ENCODE results near the gene TXNRD2.

The TXNRD2 gene

DNA sequence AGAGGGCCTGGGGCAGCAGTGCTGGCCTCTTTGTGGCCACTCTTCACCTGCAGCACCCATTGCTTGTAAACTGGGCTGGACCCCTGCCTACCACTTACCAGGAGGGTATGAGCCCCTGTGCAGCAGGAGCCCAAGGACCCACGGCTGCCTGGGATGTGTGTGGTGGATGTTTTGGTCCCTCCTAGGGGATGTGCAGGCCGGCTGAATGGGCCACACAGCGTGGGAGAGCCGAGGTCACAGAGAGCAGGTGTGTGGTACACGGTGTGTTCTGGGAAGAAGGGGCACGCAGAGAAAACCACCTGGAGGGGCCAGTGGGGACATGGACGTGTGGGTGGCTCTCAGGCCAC, 67.7 kb downstream of the TXNRD2 start:
- peak; percentile 2 for DNase-seq

DNA sequence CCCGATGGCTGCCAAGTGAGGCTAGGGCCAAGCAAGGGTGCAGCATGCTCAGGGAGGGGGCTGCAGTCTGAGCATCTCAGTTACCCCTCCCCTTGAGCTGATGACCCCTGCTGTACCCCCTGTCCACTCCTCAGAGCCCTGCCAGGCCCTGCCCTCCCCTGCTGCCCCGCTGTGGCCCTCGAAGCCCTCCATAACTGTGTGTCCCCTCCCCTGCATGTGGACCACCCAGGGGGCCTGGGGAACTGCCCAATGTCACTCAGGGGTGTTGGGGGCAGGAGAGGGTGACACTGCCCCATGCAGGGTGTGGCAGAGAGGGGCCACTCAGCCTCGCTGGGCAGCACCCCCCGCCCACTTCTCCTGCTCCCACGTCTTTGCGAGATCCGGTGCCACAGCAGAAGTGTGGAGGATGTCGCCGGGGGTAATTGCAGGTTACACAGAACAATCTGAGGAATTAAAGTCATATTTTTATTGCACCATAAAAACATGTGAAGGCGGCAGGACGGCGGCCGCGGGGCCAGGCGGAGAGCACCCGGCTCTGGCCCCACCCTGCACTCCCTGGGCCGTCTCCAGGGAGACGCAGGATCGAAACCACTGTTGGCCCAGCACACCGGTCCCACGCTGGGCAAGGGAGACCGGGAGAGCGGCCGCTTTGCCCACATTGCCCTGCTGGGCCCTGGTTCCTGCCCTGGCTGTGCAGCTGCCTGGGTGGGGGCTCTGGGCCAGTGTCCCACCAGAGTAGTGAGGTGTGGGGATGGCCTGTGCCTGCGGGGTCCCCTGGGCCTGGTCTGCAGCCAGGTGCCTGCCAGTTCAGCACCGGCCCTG, 68.3 kb downstream of the TXNRD2 start:
- DNase-seq = peak; percentile 1

DNA sequence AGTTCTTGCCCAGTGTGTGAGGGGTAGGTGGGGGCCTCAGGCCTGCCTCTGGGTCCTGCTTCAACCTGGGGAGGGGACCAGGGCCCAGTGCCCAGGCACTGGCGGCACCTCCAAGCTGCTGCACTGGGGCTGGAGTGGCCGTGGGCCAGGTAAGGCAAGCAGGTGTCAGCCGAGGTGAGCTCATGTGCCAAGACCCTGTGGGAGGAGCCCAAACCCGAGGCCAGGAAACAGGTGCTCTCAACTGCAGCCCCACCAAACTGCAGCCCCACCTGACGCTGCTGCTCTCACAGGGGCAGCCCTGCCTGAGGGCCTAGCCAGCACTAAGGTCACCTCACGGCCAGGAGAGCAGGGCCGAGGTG, 68.9 kb downstream of the TXNRD2 start:
- peak; percentile 13 for DNase-seq

DNA sequence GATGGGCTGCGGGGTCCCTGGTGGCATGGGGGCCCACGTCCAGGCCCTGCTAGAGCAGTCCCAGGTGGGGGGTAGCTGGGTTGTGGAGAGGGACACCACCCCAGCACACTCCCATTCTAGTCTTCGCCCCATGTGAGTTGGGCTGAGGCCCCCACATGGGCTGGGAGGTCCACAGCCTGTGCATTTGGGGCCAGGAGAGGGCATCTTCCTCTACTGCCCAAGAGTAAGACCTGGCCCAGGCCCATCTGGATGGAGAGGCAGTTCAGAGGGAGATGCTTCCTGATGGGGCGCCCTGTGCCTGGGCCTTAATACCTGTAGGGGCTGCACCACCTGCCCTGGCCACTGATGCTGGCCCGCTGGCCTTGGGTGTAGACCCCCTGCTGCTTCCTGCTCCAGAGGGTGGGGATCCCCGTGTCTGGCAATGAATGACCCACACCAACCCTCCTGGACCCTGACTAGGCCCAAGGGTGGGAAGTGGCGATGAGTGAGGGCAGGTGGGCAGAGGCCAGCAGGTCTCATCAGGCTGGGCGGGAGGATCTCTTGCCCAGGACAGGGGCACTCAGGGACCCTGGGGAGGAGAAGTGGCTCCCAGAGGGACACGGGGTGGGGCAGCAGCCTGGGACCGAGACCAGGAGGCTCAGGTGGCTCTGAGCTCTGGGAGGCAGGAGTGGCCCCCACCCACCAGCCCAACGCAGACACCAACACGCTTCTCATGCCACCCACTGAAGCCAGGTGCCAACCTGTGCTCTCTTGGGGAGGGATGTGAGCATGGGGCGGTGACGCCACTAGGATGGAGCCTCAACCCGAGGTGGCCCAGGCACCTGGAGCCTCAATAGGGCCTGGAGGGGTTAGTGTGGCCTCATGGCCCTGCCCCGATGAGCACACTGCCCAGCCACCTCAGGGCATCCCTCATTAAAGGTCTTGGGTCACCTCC, 69.5 kb downstream of the TXNRD2 start:
- DNase-seq = peak; percentile 2

DNA sequence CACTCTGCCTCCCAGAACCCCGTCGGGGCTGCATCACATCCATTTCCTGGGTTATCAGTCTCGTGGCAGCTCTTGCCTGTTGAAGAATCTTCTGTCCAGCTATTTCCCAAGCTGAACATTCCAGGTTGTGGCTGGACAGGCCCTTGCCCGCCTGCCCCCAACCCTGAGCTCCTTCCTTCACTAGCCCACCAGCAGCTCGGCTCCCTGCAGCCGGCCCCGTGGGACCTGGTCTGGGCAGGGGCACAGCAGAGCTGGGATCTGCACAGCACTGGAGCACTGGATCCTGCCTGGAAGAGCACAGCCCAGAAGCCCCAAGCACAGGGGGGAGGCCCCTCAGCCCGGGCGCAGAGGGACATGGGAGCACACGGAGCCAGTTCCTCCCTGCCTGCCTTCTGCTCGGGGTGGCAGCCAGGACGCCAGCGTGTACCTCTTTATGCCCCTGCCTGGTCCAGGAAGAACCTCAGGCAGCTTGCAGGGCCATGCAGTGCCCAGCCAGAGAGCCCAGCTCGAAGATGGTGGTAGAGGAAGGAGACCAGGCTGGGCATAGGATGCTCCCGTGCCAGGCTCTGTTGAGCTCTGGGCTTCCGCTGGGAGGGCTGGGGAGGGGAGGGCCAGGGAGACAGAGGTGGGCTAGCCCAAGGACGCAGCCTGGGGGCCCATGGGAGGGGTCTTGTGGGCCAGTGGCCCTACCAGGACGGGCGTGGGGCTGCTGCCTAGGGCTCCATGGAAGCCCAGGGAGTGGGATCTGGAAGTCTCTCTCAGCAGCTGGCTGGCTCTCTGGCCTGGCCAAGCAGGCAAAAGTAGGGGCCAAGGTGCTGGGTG, 70.4 kb downstream of the TXNRD2 start:
- DNase-seq = peak; percentile 1

DNA sequence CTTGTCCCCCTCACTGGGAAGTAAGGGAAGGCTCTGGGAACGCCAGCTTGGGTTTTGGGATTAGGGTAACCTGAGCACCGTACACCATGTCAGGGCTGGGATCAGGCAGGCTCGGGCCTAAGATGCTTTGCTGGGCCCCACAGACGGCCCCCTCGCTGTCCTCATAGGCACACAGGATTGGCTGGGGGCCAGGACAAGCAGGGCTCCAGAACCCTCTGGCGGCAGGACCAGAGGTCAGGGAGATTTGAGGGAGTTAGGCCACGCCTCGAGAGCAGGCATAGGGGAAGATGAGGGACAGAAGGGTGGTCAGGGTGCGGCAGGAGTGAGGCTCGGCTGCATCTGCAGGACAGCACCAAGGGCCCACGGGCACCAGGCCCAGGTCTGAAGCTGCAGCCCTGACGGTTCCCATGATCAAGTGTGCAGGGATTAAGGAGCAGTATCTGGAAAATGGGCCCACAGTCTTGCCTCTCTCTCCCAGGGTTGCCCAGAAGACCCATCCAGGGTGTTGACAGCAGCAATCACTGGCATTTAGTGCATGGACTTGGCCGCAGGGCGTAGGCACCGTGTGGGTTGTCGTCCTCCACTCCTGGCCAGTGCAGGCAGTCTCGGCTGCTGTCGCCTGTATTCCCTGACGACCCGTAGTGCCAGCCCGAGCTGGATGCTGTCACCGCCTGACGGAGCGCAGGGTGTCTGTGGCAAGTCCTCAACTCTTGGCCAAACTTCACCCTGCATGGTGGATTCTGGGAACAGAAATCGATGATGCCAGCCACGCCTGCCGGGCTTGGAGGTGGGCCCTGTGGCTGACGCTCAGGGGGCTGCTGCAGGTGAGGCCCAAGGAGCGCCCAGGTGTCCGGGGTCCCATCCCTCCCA, 71.2 kb downstream of the TXNRD2 start:
- DNase-seq = peak; percentile 1

DNA sequence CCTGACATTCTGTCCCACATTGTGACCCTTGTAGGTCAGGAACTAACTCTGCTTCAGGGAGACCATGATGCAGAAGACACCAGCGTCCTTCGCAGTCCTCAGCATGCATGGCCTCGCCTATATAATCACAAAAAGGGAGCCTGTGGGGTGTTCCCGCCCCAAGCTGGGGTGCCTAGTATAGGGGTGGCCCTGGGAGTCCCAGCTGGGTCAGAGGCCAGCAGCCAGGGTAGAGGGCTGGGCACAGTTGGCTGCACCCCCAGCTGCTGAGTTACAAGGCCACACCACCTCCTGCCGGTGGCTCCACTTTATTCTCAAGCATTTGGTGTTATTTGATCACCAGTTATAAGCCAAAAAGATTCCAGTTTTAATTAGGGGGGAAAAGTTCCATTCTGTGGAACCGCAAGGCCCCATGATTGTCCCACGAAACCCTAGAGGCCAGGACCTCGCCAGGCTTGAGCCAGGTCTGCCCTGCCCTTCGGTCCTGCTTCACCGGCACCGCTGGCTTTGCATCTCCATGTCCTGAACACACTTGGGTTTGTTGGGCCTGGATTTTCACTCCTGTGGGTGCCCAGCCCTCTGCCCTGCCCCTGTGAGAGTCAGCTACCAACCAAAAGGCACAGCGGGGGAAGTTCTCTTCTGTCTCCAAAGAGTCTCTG, 72.0 kb downstream of the TXNRD2 start:
- DNase-seq = no peak

DNA sequence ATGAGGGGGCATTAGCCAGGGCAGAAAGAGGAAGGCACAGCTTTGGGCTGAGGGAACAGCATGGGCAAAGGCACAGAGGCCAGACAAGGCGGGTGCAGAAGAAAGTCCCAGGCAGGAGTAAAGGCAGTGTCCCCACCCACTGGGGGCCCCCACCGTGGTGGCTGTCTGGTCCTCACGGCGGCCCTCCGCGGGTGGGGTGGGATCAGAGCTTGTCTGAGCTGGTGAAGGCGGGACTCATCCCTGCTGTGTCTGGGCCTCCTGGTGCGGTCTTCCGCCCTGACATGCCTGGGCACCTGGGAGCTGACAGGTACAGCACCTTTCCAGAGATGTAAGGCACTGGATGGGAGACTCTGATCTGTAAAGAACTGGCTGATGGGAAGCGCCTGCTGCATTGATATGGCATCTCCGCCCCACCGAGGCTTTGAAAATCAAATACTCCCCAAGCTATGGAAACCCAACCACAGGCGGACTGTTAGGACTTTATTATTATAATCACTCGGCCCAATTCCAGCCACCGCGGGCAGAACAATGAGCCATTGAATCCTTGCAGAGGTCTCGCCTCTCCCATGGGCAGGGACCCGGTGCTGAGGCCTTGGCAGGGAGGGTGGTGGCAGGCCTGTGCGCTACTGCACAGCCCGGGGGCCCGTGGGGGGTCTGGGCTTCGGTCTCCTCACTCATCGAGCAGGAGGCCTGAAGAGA, 72.7 kb downstream of the TXNRD2 start:
- DNase-seq = no peak

DNA sequence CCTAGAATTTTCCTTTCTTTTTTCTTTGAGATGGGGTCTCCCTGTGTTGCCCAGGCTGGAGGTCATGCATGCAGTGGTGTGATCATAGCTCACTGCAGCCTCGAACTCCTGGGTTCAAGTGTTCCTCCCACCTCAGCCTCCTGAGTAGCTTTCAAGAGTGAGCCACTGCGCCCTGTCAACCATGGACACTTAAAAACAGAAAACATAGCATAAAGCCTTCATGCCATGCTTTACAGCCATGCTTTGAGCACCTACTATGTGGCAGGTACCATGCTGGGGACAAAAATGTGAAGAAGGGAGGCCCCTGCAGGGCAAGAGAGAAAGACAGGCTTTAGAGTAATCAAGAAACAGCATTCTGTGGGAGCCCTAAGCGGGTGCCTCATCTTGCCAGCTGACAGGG, 73.3 kb downstream of the TXNRD2 start:
- peak; percentile 1 for DNase-seq

DNA sequence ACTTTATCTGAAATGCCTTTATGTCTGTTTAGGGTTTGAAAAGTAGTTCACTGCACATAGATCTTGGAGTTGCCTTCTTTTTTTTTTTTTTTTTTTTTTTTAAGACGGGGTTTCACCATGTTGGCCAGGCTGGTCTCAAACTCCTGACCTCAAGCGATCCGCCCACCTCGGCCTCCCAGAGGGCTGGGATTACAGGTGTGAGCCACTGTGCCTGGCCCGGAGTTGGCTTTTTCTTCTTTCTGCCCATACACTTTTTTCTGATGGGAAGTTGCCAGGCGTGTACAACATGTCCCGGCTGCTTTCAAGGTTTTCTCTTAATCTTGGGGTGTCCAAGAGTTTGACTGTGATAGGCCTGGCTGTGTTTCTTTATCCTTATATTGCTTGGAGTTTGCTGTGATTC, 74.0 kb downstream of the TXNRD2 start:
- no peak for DNase-seq

DNA sequence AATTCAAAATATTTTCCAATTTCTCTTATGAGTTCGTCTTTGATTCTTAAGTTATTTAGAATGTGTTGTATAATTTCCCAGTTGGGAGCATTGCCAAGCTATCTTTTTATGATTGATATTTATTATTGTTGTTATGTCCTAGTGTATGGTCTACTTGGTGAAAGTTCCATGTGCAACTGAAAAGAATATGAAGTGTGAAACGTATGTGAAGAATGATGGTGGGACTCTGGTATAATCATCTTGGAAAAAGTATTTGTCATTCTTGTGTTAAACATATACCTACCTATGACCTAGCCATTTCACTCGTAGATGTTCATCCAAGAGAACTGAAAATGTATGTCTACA, 75.0 kb downstream of the TXNRD2 start:
- DNase-seq = no peak

DNA sequence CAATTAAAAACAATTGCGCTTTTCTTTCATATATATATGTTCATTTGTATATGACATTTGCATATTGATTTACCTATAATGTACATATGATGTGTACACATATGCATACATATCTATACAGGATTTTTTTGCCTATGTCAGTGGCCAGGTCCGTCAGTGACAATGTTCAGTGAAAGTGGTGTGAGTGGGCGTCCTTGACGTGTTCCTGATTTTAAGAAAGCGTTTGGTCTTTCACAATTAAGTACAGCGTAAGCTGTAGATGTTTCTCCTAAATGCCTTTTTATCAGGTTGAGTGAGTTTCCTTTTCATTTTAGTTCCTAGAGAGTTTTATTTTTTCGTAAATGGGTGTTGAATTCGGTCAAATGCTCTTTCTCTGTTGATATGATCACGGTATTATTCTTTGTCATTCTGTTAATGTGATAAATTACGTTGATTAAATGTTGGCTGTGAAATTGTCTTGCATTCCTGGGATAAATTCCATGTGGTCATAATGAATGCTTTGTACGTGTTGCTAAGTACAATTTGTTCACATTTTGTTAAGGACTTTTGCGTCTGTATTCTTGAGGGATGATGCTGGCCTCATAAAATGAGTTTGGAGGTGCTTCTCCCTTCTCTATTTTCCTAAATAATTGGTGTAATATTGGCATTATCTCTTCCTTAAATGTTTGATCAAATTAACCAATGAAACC, 76.3 kb downstream of the TXNRD2 start:
- peak; percentile 1 for DNase-seq

DNA sequence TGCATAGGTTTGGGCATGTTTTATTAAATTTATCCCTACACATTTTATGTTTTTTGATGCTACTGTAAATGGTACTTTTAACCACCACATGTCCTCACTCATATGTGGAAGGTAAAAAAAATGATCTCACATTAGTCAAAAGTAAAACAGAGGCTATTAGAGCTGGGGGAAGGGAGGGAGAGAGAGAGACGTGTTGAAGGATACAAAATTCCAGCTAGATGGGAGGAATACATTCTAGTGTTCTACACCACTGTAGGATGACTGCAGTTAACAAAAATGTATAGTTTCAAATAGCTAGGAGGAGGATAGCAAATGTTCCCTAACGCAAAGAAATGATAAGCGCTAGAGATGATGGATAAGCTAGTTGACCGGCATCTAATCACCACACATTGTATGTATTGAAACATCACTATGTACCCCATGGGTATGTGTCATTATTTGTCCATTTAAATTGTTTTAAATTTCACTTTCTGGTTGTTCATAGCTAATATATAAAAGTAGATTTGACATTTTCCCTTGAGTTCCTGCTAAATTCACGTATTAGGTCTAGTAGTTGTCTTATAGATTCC, 77.0 kb downstream of the TXNRD2 start:
- no peak for DNase-seq

DNA sequence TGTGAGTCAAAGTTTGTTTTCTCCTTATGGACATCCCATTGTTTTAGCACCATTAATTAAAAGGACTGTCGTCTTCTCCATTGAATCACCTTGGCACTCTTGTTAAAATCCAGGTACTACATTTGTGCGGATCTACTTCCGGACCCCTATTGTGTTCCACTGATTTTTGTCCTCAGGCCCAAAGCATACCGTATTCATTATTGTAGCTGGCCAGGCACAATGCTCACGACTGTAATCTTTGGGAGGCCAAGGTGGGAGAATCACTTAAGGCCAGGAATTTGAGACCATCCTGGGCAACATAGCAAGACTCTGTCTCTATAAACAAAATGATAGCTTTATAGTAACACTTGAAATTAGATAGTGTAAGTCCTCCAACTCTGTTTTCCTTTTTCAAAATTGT, 78.0 kb downstream of the TXNRD2 start:
- DNase-seq = no peak

DNA sequence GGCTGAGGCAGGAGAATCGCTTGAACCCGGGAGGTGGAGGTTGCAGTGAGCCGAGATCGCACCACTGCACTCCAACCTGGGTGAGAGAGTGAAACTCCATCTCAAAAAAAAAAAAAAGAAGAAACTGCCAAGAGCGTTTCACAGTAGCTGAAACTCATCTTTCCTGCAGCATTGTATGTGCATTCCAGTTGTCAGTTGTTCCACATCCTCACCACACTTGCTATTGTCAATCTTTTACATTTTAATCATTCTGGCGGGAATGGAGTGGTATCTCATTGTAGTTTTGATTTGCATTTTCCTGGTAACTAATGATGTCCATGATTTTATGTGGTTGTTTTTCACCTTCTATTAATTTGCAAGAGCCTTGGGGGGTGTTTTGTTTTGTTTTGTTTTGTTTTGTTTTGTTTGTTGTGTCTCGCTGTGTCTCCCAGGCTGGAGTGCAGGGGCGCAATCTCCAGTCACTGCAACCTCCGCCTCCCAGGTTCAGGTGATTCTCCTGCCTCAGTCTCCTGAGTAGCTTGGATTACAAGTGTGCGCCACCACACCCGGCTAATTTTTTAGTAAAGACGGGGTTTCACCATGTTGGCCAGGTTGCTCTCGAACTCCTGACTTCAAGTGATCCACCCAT, 78.9 kb downstream of the TXNRD2 start:
- DNase-seq = no peak

DNA sequence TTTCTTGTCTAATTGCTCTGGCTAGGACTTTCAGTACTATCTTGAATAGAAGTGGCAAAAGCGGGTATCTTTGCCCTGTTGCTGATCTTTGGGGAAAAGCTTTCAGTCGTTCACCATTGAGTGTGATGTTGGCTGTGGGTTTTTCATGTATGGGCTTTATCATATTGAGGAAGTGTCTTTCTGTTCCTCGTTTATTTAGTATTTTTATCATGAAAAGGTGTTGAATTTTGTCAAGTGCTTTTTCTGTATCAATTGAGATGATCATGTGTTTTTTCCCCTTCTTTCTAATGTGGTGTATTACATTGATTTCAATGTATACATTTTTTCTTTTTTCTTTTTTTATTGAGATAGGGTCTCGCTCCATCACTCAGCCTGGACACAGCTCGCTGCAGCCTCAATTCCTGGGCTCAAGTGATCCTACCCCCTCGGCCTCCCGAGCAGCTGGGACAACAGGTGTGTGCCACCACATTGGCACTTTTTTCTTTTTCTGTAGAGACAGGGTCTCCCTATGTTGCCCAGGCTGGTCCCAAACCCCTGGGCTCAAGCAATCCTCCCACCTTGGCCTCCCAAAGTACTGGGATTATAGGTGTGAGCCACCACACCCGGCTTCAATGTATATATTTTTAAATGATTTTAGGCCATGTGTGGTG, 81.6 kb downstream of the TXNRD2 start:
- DNase-seq = no peak

DNA sequence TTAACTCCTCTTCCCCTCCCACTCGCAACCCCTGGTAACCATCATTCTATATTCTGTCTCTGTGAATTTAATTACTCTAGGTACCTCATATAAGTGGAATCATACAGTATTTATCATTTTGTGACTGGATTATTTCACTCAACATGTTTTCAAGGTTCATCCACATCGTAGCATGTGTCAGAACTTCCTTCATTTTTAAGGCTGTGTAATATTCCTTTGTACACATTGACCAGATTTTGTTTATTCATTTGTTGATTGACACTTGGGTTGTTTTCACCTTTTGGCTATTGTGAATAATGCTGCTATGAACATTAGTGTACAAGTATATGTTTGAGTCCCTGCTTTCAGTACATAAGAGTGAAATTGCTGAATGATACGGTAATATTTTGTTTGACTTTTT, 84.2 kb downstream of the TXNRD2 start:
- DNase-seq = no peak

DNA sequence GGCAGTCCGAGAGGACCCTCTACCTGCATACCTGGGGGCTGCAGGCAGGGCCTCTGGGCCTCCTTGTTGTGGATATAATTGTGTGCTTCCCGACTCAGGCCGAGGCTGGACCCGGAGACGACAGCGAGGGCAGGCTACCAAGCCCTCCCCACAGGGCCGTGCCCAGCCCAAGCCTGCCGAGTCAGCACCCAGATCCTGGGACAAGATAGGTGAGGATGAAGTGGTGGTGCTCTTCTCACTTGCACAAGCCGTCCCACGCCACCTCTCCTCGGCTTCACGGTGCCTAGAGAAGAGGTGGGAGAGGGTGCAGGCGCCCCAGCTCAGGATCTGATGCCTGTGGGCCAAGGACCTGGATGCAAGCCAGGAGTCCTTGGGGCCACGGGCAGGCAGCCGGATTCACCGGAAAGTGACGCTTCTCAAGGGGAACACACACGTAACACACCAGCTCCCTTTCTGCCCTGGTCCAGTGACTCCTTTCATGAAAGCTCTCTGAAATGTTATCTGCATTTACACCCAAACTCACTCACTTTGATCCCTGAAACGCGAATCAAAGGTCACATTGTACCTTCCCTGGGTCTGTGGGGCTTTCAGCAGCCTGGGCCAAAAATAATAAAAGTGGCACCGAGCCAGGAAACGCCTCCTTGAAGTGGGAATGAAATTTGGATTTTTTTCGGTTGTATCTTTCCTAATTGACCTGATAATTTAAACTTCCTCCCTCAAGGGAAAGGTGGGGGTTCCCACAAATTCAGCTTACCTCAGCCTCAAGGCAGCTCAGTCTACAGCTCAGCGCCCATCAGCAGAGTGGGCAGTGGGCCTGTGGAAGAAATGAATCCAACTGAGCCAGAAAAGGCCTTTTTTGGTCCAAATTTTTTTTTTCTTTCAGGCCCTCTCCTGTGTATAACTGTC, 85.9 kb downstream of the TXNRD2 start:
- DNase-seq = peak; percentile 68
